Measurements from ENCODE around the gene TLL2. TPM values are rescaled to one million over a fixed set of nuclear protein-coding genes. Genes with fewer than 3 reads are reported as not detected.

Gene TLL2
- total and polyA plus RNA-seq, 9 of the 15 experiments (the other 6 are each of a cell fraction or from before 2014, with no cell fraction given), result 0.09 TPM; not detected in 8

GRCh38 chr10:96495544-96495943 is 18.2 kb downstream of the TLL2 start:
- Histone ChIP-seq H3K9me3 (replicated peaks; ENCODE audit: control insufficient read depth, insufficient read depth, low read depth, low read length) (no peaks in the 10 kb centered on the region), H3K9me1 (ENCODE audit: control insufficient read depth, insufficient read depth, low read length) (no peaks in the 10 kb centered on the region), H4K20me1 (replicated peaks; ENCODE audit: control insufficient read depth, insufficient read depth, low read length) (0 out of 2 replicates have a peak, but pooled peaks cover 3% of the 10 kb centered on the region), H3K36me3 (ENCODE audit: control insufficient read depth, insufficient read depth, low read length) (no peaks in the 10 kb centered on the region), H3K27ac (ENCODE audit: extremely low read depth, low read depth, low read length) (no peak overlapping the region), H3K27me3 (ENCODE audit: control insufficient read depth in 2 of 2, insufficient read depth in 2 of 2, low read length in 2 of 2) (peaks cover 0 to 41% of the 10 kb centered on the region in 2 experiments; a peak in 3 of 5 replicates), H3K9ac (ENCODE audit: insufficient read depth in 1 of 2, low read depth in 2 of 2, low read length in 2 of 2) (no peak overlapping the region), H3K4me3 (no peak overlapping the region), H2AFZ (ENCODE audit: low read depth, low read length) (no peak overlapping the region), H3K4me1 (replicated peaks in 1 of 2; ENCODE audit: control insufficient read depth in 2 of 2, insufficient read depth in 2 of 2, low read length in 2 of 2) (no peaks in the 10 kb centered on the region; a peak in 1 of 5 replicates), H3K79me2 (ENCODE audit: control insufficient read depth, insufficient read depth, low read length) (no peaks in the 10 kb centered on the region), H3K4me2 (ENCODE audit: insufficient read depth, low read length) (no peak overlapping the region)
- BruUV-seq (replicated peaks), result no TSS peak
- DNase-seq (ENCODE audit: extremely low read depth in 1 of 4, low spot score in 3 of 4) (no peak), FAIRE-seq (no peak), ATAC-seq (no peak)
- POLR2A ChIA-PET, result no interaction called here
- intact Hi-C loops (cut with micrococcal nuclease), result no loop called here
- TF ChIP-seq EZH2 (IDR thresholded peaks at IDR 0.05; ENCODE audit: borderline replicate concordance, low read depth, low read length) (no peak), MTF1 (CRISPR knock-in tag; IDR thresholded peaks at IDR 0.05; ENCODE audit: borderline replicate concordance) (no peak), SRSF7 (optimal IDR thresholded peaks at IDR 0.05; ENCODE audit: low read depth, low read length) (no peak), KDM2B (CRISPR knock-in tag; IDR thresholded peaks at IDR 0.05) (no peak)
- in situ Hi-C loops (cut with MboI), result no loop called here
- WGBS (ENCODE audit: insufficient coverage, low coverage, missing lambda C conversion rate), result 11% methylated on average over 1 of the region's 6 CpGs
- CTCF ChIA-PET (ENCODE audit: low intra/inter-chr PET ratio), result no interaction called here

DNA sequence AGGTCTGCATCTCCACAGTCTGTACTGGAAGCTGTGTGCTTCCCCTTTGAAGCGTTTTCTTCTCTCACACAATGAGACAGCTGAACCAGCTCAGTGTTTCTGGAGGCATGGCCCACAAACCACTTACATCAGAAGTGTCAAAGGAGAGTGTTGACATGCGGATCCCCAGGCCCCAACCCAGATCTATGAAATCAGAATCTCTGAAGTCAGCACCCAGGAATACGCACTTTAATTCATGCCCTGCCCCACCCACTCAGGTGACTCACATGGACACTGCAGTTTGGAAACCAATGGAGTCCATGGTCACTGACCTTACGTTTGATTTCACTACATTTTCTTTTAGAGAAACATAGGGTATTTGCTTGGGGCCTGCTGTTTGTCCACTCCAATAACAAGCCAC is 19.0 kb downstream of the TLL2 start:
- Histone ChIP-seq H3K4me2 (ENCODE audit: insufficient read depth, low read length) (no peak overlapping the region), H3K27me3 (ENCODE audit: control insufficient read depth in 2 of 2, insufficient read depth in 2 of 2, low read length in 2 of 2) (peaks cover 0 to 41% of the 10 kb centered on the region in 2 experiments; a peak in 3 of 5 replicates), H2AFZ (ENCODE audit: low read depth, low read length) (no peak overlapping the region), H4K20me1 (replicated peaks; ENCODE audit: control insufficient read depth, insufficient read depth, low read length) (0 out of 2 replicates have a peak, but pooled peaks cover 3% of the 10 kb centered on the region), H3K9me1 (ENCODE audit: control insufficient read depth, insufficient read depth, low read length) (no peaks in the 10 kb centered on the region), H3K9me3 (replicated peaks; ENCODE audit: control insufficient read depth, insufficient read depth, low read depth, low read length) (no peaks in the 10 kb centered on the region), H3K4me3 (no peak overlapping the region), H3K79me2 (ENCODE audit: control insufficient read depth, insufficient read depth, low read length) (no peaks in the 10 kb centered on the region), H3K36me3 (ENCODE audit: control insufficient read depth, insufficient read depth, low read length) (no peaks in the 10 kb centered on the region), H3K27ac (ENCODE audit: extremely low read depth, low read depth, low read length) (no peak overlapping the region), H3K9ac (ENCODE audit: insufficient read depth in 1 of 2, low read depth in 2 of 2, low read length in 2 of 2) (no peak overlapping the region), H3K4me1 (replicated peaks in 1 of 2; ENCODE audit: control insufficient read depth in 2 of 2, insufficient read depth in 2 of 2, low read length in 2 of 2) (no peaks in the 10 kb centered on the region)
- CTCF ChIA-PET (ENCODE audit: low intra/inter-chr PET ratio), result no interaction called here
- no peak for ATAC-seq
- POLR2A ChIA-PET, result no interaction called here
- in situ Hi-C loops (cut with MboI), result no loop called here
- intact Hi-C loops (cut with micrococcal nuclease), result no loop called here
- DNase-seq (ENCODE audit: extremely low read depth in 1 of 4, low spot score in 3 of 4), result no peak
- 5% methylated on average over 3 of the region's 4 CpGs for WGBS (ENCODE audit: insufficient coverage, low coverage, missing lambda C conversion rate)
- no TSS peak for BruUV-seq (replicated peaks)
- no peak for FAIRE-seq
- TF ChIP-seq BCL6 (CRISPR knock-in tag; IDR thresholded peaks at IDR 0.05) (no peak), TAF7 (tag; IDR thresholded peaks at IDR 0.05) (no peak), CREM (IDR thresholded peaks at IDR 0.05; ENCODE audit: low read depth) (no peak), ZNF232 (CRISPR knock-in tag; IDR thresholded peaks at IDR 0.05) (no peak)
- TF ChIP-seq, protein P1, sequence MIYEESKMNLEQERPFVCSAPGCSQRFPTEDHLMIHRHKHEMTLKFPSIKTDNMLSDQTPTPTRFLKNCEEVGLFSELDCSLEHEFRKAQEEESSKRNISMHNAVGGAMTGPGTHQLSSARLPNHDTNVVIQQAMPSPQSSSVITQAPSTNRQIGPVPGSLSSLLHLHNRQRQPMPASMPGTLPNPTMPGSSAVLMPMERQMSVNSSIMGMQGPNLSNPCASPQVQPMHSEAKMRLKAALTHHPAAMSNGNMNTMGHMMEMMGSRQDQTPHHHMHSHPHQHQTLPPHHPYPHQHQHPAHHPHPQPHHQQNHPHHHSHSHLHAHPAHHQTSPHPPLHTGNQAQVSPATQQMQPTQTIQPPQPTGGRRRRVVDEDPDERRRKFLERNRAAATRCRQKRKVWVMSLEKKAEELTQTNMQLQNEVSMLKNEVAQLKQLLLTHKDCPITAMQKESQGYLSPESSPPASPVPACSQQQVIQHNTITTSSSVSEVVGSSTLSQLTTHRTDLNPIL (CRISPR knock-in tag; IDR thresholded peaks at IDR 0.05), result no peak

All from K562 (cell line).